Stimulated activated effector memory CD8-positive, alpha-beta T cell treated with anti-CD3 and anti-CD28 coated beads, Interleukin-12 subunit alpha, Interleukin-12 subunit beta, amount 100 ng/mL, for 72 hours (primary cell): ENCODE measurements around the gene FITM1.

ENCODE experiments used
- ATAC-seq: fragments of 150-1000 bp; cut with Tn5 transposase; 2 replicates; pipeline ENCODE4 v1.10.0; 2021
- DNase-seq, 2 donors: peaks; one replicate each; pipeline ENCODE4 v3.0.0; 2021 to 2022; ENCODE audit warnings: low spot score in 2 of 2
- H3K27ac Mint-ChIP-seq: one replicate; pipeline ENCODE4 v1.8.0; 2022; ENCODE audit warnings: mild to moderate bottlenecking, mixed read lengths
- H3K36me3 Mint-ChIP-seq: one replicate; pipeline ENCODE4 v1.8.0; 2022; ENCODE audit warnings: mild to moderate bottlenecking, mixed read lengths
- H3K4me1 Mint-ChIP-seq: one replicate; pipeline ENCODE4 v1.8.0; 2022; ENCODE audit warnings: mixed read lengths
- H3K4me3 Mint-ChIP-seq: one replicate; pipeline ENCODE4 v1.8.0; 2022; ENCODE audit warnings: mild to moderate bottlenecking, mixed read lengths
- H3K9me3 Mint-ChIP-seq: one replicate; pipeline ENCODE4 v1.8.0; 2022; ENCODE audit warnings: mixed read lengths

The FITM1 gene

GRCh38 chr14:24108336-24108874, 22.1 kb upstream of the FITM1 start:
- Mint-ChIP-seq H3K9me3 (no peaks in the 10 kb centered on the region), H3K4me1 (peaks cover 17% of the 10 kb centered on the region), H3K4me3 (peak overlapping the region; percentile 31), H3K27ac (peak overlapping the region; percentile 72), H3K36me3 (peaks cover 15% of the 10 kb centered on the region)
- ATAC-seq (no peak), DNase-seq (no peak)

GRCh38 chr14:24110060-24110459, 20.4 kb upstream of the FITM1 start:
- Mint-ChIP-seq H3K36me3 (peaks cover 16% of the 10 kb centered on the region), H3K4me1 (peaks cover 17% of the 10 kb centered on the region), H3K4me3 (no peak overlapping the region), H3K9me3 (no peaks in the 10 kb centered on the region), H3K27ac (no peak overlapping the region)
- no peak for DNase-seq
- ATAC-seq, result no peak

- ATAC-seq (no peak), DNase-seq (no peak)
- H3K36me3 Mint-ChIP-seq, result peaks cover 20% of the 10 kb centered on the region
- H3K4me3 Mint-ChIP-seq, result no peak overlapping the region
- H3K9me3 Mint-ChIP-seq, result no peaks in the 10 kb centered on the region
- peaks cover 21% of the 10 kb centered on the region for H3K4me1 Mint-ChIP-seq
- no peak overlapping the region for H3K27ac Mint-ChIP-seq
These were observed 19.9 kb upstream of the FITM1 start for GRCh38 chr14:24110523-24110922.

GRCh38 chr14:24113379-24113800, 17.1 kb upstream of the FITM1 start:
- H3K27ac Mint-ChIP-seq, result peak overlapping the region; percentile 98
- peaks cover 28% of the 10 kb centered on the region for H3K4me1 Mint-ChIP-seq
- peaks cover 46% of the 10 kb centered on the region for H3K36me3 Mint-ChIP-seq
- H3K4me3 Mint-ChIP-seq, result peak overlapping the region; percentile 94
- no peak for DNase-seq
- ATAC-seq, result no peak
- H3K9me3 Mint-ChIP-seq, result no peaks in the 10 kb centered on the region

GRCh38 chr14:24113801-24114531, 16.5 kb upstream of the FITM1 start:
- peak; percentile 49 for ATAC-seq
- peak overlapping the region; percentile 98 for H3K27ac Mint-ChIP-seq
- H3K36me3 Mint-ChIP-seq, result peaks cover 51% of the 10 kb centered on the region
- H3K4me1 Mint-ChIP-seq, result peaks cover 27% of the 10 kb centered on the region
- peak overlapping the region; percentile 94 for H3K4me3 Mint-ChIP-seq
- DNase-seq, result peak in 1 of 2 donors; percentile 64
- no peaks in the 10 kb centered on the region for H3K9me3 Mint-ChIP-seq

GRCh38 chr14:24114532-24115421, 15.7 kb upstream of the FITM1 start, which contains the start of the genes DCAF11 and NRL:
Gene DCAF11, plus strand, starts transcription at chr14:24114777. Its CDS starts 818 bp downstream, at chr14:24115595.
Gene NRL, minus strand, starts transcription at chr14:24114949. Its CDS starts 32,101 bp downstream, at chr14:24082848.
- H3K4me1 Mint-ChIP-seq, result peaks cover 24% of the 10 kb centered on the region
- peak within 1 kb of the TSS; percentile 94 for H3K4me3 Mint-ChIP-seq
- ATAC-seq (peak; percentile 93), DNase-seq (peak; percentile 98 to 99)
- H3K36me3 Mint-ChIP-seq, result peaks cover 60% of the 10 kb centered on the region
- no peaks in the 10 kb centered on the region for H3K9me3 Mint-ChIP-seq
- peak within 1 kb of the TSS; percentile 98 for H3K27ac Mint-ChIP-seq

- Mint-ChIP-seq H3K4me1 (peaks cover 24% of the 10 kb centered on the region), H3K9me3 (no peaks in the 10 kb centered on the region), H3K4me3 (peak overlapping the region; percentile 94), H3K27ac (peak overlapping the region; percentile 98), H3K36me3 (peaks cover 68% of the 10 kb centered on the region)
- DNase-seq (no peak), ATAC-seq (no peak)
These were observed 14.9 kb upstream of the FITM1 start for GRCh38 chr14:24115422-24116127.

GRCh38 chr14:24116128-24116814, 14.2 kb upstream of the FITM1 start:
- Mint-ChIP-seq H3K36me3 (peaks cover 74% of the 10 kb centered on the region), H3K4me3 (peak overlapping the region; percentile 94), H3K4me1 (peaks cover 24% of the 10 kb centered on the region), H3K27ac (peak overlapping the region; percentile 98), H3K9me3 (no peaks in the 10 kb centered on the region)
- no peak for DNase-seq
- no peak for ATAC-seq

- no peak overlapping the region for H3K4me3 Mint-ChIP-seq
- no peak for ATAC-seq
- H3K9me3 Mint-ChIP-seq, result no peaks in the 10 kb centered on the region
- peaks cover 24% of the 10 kb centered on the region for H3K4me1 Mint-ChIP-seq
- peaks cover 84% of the 10 kb centered on the region for H3K36me3 Mint-ChIP-seq
- peak overlapping the region; percentile 8 for H3K27ac Mint-ChIP-seq
- DNase-seq, result no peak
These were observed 13.3 kb upstream of the FITM1 start for GRCh38 chr14:24117179-24117578.

- Mint-ChIP-seq H3K27ac (peak overlapping the region; percentile 8), H3K9me3 (no peaks in the 10 kb centered on the region), H3K4me3 (no peak overlapping the region), H3K4me1 (peaks cover 24% of the 10 kb centered on the region), H3K36me3 (peaks cover 89% of the 10 kb centered on the region)
- no peak for DNase-seq
- no peak for ATAC-seq
These were observed 10.8 kb upstream of the FITM1 start for GRCh38 chr14:24119691-24120090.

GRCh38 chr14:24121210-24121609, 9.2 kb upstream of the FITM1 start:
- Mint-ChIP-seq H3K4me3 (no peak overlapping the region), H3K9me3 (no peaks in the 10 kb centered on the region), H3K36me3 (peaks cover 80% of the 10 kb centered on the region), H3K27ac (no peak overlapping the region), H3K4me1 (peaks cover 13% of the 10 kb centered on the region)
- DNase-seq (no peak), ATAC-seq (no peak)

GRCh38 chr14:24122416-24122815, 8.0 kb upstream of the FITM1 start:
- ATAC-seq, result no peak
- Mint-ChIP-seq H3K4me1 (peaks cover 6% of the 10 kb centered on the region), H3K9me3 (no peaks in the 10 kb centered on the region), H3K36me3 (peaks cover 68% of the 10 kb centered on the region), H3K4me3 (no peak overlapping the region), H3K27ac (no peak overlapping the region)
- DNase-seq, result no peak

- Mint-ChIP-seq H3K36me3 (peaks cover 64% of the 10 kb centered on the region), H3K9me3 (no peaks in the 10 kb centered on the region), H3K4me1 (peaks cover 6% of the 10 kb centered on the region), H3K4me3 (no peak overlapping the region), H3K27ac (no peak overlapping the region)
- ATAC-seq, result no peak
- no peak for DNase-seq
These were observed 7.6 kb upstream of the FITM1 start for GRCh38 chr14:24122898-24123297.
